GM23248 (cell line): ENCODE measurements around the gene TRDN. TPM values are rescaled to one million over a fixed set of nuclear protein-coding genes. Genes with fewer than 3 reads are reported as not detected.

Source experiments
- DNase-seq: peaks from one replicate; pipeline ENCODE4 v3.0.0-alpha.2; 2015
- H2AFZ ChIP-seq: fragments of 200-600 bp; sonication (generic); 2 replicates; pipeline ENCODE4 v1.6.1; 2016; ENCODE audit warnings: antibody characterized with exemption
- H3F3A ChIP-seq: fragments of 200-600 bp; sonication (generic); 2 replicates; pipeline ENCODE4 v1.6.1; 2016; ENCODE audit warnings: mild to moderate bottlenecking, antibody characterized with exemption, mixed run types; ENCODE audit not compliant: insufficient read depth
- H3K27ac ChIP-seq: fragments of 200-600 bp; sonication (generic); 2 replicates; pipeline ENCODE4 v1.5.1; 2016; ENCODE audit warnings: mild to moderate bottlenecking
- H3K27me3 ChIP-seq: fragments of 200-600 bp; sonication (generic); replicated peaks from 2 replicates; pipeline ENCODE4 v1.6.1; 2016; ENCODE audit warnings: mild to moderate bottlenecking; ENCODE audit not compliant: insufficient read depth
- H3K36me3 ChIP-seq: fragments of 200-600 bp; sonication (generic); 2 replicates; pipeline ENCODE4 v1.6.1; 2016; ENCODE audit warnings: low read depth, mild to moderate bottlenecking
- H3K4me1 ChIP-seq: fragments of 200-600 bp; sonication (generic); 2 replicates; pipeline ENCODE4 v1.6.1; 2016; ENCODE audit warnings: mild to moderate bottlenecking; ENCODE audit not compliant: insufficient read depth
- H3K4me2 ChIP-seq: fragments of 200-600 bp; sonication (generic); one replicate; pipeline ENCODE4 v1.6.1; 2016; ENCODE audit warnings: mild to moderate bottlenecking; ENCODE audit not compliant: unreplicated experiment
- H3K4me3 ChIP-seq: fragments of 200-600 bp; sonication (generic); 2 replicates; pipeline ENCODE4 v1.5.1; 2016; ENCODE audit warnings: mild to moderate bottlenecking
- H3K79me2 ChIP-seq: fragments of 200-600 bp; sonication (generic); 2 replicates; pipeline ENCODE4 v1.6.1; 2016; ENCODE audit warnings: mild to moderate bottlenecking; ENCODE audit not compliant: insufficient read depth
- H3K9ac ChIP-seq: fragments of 200-600 bp; sonication (generic); 2 replicates; pipeline ENCODE4 v1.6.1; 2016; ENCODE audit warnings: mild to moderate bottlenecking
- H3K9me2 ChIP-seq: fragments of 200-600 bp; sonication (generic); 2 replicates; pipeline ENCODE4 v1.6.1; 2016; ENCODE audit warnings: mixed run types, mild to moderate bottlenecking, moderate library complexity; ENCODE audit not compliant: insufficient read depth
- H3K9me3 ChIP-seq: fragments of 200-600 bp; sonication (generic); one replicate; pipeline ENCODE4 v1.6.1; 2017; ENCODE audit warnings: low read depth
- H4K20me1 ChIP-seq: fragments of 200-600 bp; sonication (generic); 2 replicates; pipeline ENCODE4 v1.6.0; 2016; ENCODE audit not compliant: insufficient read depth
- EZH2 ChIP-seq: fragments of 200-600 bp; sonication (generic); IDR thresholded peaks from 2 replicates; pipeline ENCODE4 v1.6.1; 2018; ENCODE audit warnings: antibody characterized with exemption, mild to moderate bottlenecking; ENCODE audit not compliant: insufficient read depth, poor library complexity, severe bottlenecking
- EZH2phosphoT487 ChIP-seq: fragments of 200-600 bp; sonication (generic); IDR thresholded peaks from 2 replicates; pipeline ENCODE4 v1.6.1; 2018; ENCODE audit warnings: antibody characterized with exemption, moderate library complexity, mild to moderate bottlenecking, low read depth; ENCODE audit not compliant: insufficient read depth
- WGBS, 2 experiments: methylation state at CpG; one replicate each; pipeline ENCODE4 v1.1.6; 2015 to 2017; ENCODE audit warnings: low lambda C conversion rate in 2 of 2, low coverage in 1 of 2; ENCODE audit errors: missing lambda C conversion rate in 2 of 2; 5-methylcytosine and 5-hydroxymethylcytosine counted together
- in situ Hi-C: fragments of 300-500 bp; cut with MboI; formaldehyde crosslinking; loops from 2 replicates; pipeline ENCODE4 v1.15.0; 2020
- polyA plus RNA-seq: library from polyadenylated mRNA; unstranded; fragments of >200 nt; fragmentation: Nextera tagmentation; extraction: Ambion mirVana; gene quantifications from 2 replicates; pipeline ENCODE4 v1.2.1, GENCODE V29; 2016
- total RNA-seq: library from RNA; depleted of rRNA; stranded (reverse); fragments of >200 nt; shearing (Covaris generic); gene quantifications from 2 replicates; pipeline ENCODE4 v1.2.3, GENCODE V29; 2014

Gene TRDN
- total and polyA plus RNA-seq, 2 experiments from 2014 or later, result not detected

GRCh38 chr6:123610779-123611178, 26.0 kb downstream of the TRDN start:
- Histone ChIP-seq H3K79me2 (no peaks in the 10 kb centered on the region), H3K9me2 (no peaks in the 10 kb centered on the region), H3K27me3 (no peaks in the 10 kb centered on the region), H3K4me3 (no peak overlapping the region), H3F3A (no peaks in the 10 kb centered on the region), H3K4me2 (no peak overlapping the region), H3K9me3 (no peaks in the 10 kb centered on the region), H3K9ac (no peak overlapping the region), H3K27ac (no peak overlapping the region), H3K4me1 (no peaks in the 10 kb centered on the region), H2AFZ (no peak overlapping the region), H3K36me3 (no peaks in the 10 kb centered on the region), H4K20me1 (no peaks in the 10 kb centered on the region)
- DNase-seq, result no peak
- TF ChIP-seq EZH2 (no peak), EZH2phosphoT487 (no peak)
- in situ Hi-C loops, result no loop called here

- Histone ChIP-seq H2AFZ (no peak overlapping the region), H3K36me3 (no peaks in the 10 kb centered on the region), H3K9me3 (no peaks in the 10 kb centered on the region), H3K4me2 (no peak overlapping the region), H3K79me2 (no peaks in the 10 kb centered on the region), H3K4me3 (no peak overlapping the region), H3K27ac (no peak overlapping the region), H3F3A (no peaks in the 10 kb centered on the region), H4K20me1 (no peaks in the 10 kb centered on the region), H3K9ac (no peak overlapping the region), H3K4me1 (no peaks in the 10 kb centered on the region), H3K27me3 (no peaks in the 10 kb centered on the region), H3K9me2 (no peaks in the 10 kb centered on the region)
- TF ChIP-seq EZH2 (no peak), EZH2phosphoT487 (no peak)
- in situ Hi-C loops, result no loop called here
- no peak for DNase-seq
- 65 to 79% methylated on average over 6 of the region's 6 CpGs for WGBS, 2 experiments
Observed at GRCh38 chr6:123604067-123604466, 32.7 kb downstream of the TRDN start.

- no peaks in the 10 kb centered on the region for H3K9me3 ChIP-seq
- H3K4me3 ChIP-seq, result no peak overlapping the region
- no peak overlapping the region for H3K4me2 ChIP-seq
- WGBS, 2 experiments, result 73 to 80% methylated on average over 3 of the region's 3 CpGs
- no peaks in the 10 kb centered on the region for H3K9me2 ChIP-seq
- in situ Hi-C loops, result no loop called here
- H4K20me1 ChIP-seq, result no peaks in the 10 kb centered on the region
- H3K9ac ChIP-seq, result no peak overlapping the region
- no peak for TF ChIP-seq EZH2phosphoT487
- no peak for TF ChIP-seq EZH2
- no peaks in the 10 kb centered on the region for H3K27me3 ChIP-seq
- no peaks in the 10 kb centered on the region for H3K79me2 ChIP-seq
- H3F3A ChIP-seq, result no peaks in the 10 kb centered on the region
- no peak overlapping the region for H3K27ac ChIP-seq
- no peak for DNase-seq
- H3K36me3 ChIP-seq, result no peaks in the 10 kb centered on the region
- H2AFZ ChIP-seq, result no peak overlapping the region
- no peaks in the 10 kb centered on the region for H3K4me1 ChIP-seq
Observed at GRCh38 chr6:123598011-123598410, 38.7 kb downstream of the TRDN start.

- 18 to 36% methylated on average over 2 of the region's 2 CpGs for WGBS, 2 experiments
- Histone ChIP-seq H3K4me1 (no peaks in the 10 kb centered on the region), H3K36me3 (no peaks in the 10 kb centered on the region), H3K27ac (no peak overlapping the region), H2AFZ (no peak overlapping the region), H3K27me3 (no peaks in the 10 kb centered on the region), H3K9me2 (no peaks in the 10 kb centered on the region), H3F3A (no peaks in the 10 kb centered on the region), H3K9me3 (no peaks in the 10 kb centered on the region), H3K4me3 (no peak overlapping the region), H3K9ac (no peak overlapping the region), H3K4me2 (no peak overlapping the region), H3K79me2 (no peaks in the 10 kb centered on the region), H4K20me1 (no peaks in the 10 kb centered on the region)
- in situ Hi-C loops, result no loop called here
- no peak for DNase-seq
- no peak for TF ChIP-seq EZH2
Observed at GRCh38 chr6:123594776-123595175, 42.0 kb downstream of the TRDN start.

- Histone ChIP-seq H3K79me2 (no peaks in the 10 kb centered on the region), H3K27ac (no peak overlapping the region), H3K9me3 (no peaks in the 10 kb centered on the region), H3K4me2 (no peak overlapping the region), H2AFZ (no peak overlapping the region), H3K27me3 (no peaks in the 10 kb centered on the region), H3K9me2 (no peaks in the 10 kb centered on the region), H3K4me1 (no peaks in the 10 kb centered on the region), H3K4me3 (no peak overlapping the region), H3K36me3 (no peaks in the 10 kb centered on the region), H3F3A (no peaks in the 10 kb centered on the region), H4K20me1 (no peaks in the 10 kb centered on the region), H3K9ac (no peak overlapping the region)
- in situ Hi-C loops, result no loop called here
- TF ChIP-seq EZH2phosphoT487 (no peak), EZH2 (no peak)
- 58 to 73% methylated on average over 2 of the region's 2 CpGs for WGBS, 2 experiments
- DNase-seq, result no peak
Observed at GRCh38 chr6:123592426-123592825, 44.3 kb downstream of the TRDN start.
